Measurements from ENCODE around the gene LILRB5.
"Not testable (repeated sequence)": the region's sequence is repeated elsewhere in the genome, so short reads cannot be mapped to it uniquely, and the experiment has no call there.

Gene LILRB5

DNA sequence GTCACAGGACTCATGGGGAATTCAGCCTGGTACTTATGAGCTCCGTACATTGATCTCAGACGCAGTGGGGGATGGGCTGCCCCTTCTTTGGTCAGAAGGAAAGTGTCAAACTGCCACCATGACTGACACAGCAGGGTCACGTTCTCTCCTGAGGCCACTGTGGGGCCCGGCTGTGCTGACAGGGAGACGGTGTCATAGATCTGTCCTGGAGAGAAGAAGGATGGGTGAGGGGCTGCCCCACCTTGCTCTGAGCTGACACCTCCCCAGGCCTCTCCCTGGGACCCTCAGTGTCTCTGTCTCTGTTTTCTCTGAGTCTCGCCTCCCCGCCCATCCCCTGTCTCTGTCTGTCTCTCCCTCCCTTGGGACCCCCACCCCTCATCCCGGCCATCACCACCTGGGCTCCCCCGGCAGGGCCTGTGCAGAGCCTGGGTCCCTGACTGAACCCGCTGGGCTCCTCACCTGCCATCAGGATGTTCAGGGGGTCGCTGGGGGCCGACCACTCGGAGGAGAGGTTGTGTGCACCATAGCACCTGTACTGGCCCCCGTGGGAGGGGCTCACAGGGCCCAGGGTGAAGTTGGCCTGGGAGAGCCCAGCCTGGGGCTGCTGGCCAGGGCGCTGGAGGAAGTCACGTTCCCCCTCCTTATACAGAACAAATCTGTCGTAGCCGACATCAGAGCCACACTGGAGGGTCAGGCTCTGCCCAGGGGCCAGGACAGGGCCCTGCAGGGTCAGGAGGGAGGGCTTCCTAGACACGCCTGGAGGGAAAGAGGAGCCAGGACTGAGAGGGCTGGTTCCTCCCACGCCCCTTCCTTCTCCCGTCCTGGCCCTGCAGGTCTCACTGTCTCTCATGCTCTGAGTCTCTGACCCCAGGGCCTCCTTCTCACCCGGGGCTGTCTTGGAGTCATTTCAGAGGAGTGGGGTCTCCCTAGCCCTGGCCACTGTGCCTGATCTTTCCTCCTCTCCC, 16.4 kb downstream of the LILRB5 start:
- not testable (repeated sequence) for DNase-seq

DNA sequence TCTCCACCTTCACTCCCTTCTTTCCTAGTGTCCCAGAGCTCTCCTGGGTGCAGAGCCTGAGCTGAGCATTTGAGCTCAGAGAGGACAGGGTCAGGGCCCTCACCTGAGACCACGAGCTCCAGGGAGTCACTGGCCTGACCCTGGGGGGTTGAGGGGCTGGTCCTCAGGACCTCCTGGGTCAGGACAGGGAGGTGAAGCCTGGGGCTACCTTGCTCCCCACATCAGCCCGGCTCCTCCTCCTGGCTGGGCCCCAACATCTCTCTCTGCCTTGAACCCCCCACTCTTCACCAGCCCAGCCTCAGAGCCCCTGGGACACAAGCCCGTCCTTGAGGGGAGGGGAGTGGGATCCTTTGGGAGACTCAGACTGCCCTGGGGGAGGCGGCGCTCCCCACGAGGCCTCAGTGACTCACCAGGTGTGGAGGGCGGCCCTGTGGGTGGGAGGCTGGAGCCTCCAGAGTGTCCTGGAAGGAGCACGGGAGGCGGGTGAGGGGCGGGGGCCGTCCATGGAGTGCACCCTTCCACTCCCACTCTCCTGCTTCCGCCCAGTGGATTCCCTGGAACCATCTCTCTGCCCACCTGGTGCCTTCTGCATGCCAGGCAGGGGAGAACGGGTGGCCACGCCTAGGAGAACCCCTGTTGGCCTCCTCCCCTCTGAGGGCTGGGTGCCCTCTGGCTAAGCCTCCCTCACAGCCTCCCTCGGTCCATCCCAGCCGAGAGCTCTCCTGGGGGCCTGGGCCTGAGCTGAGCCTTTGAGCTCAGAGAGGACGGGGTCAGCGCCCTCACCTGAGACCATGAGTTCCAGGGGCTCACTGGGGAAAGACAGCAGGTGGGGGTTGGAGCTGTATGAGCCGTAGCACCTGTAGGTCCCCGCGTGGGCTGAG, 17.3 kb downstream of the LILRB5 start:
- DNase-seq = not testable (repeated sequence)

DNA sequence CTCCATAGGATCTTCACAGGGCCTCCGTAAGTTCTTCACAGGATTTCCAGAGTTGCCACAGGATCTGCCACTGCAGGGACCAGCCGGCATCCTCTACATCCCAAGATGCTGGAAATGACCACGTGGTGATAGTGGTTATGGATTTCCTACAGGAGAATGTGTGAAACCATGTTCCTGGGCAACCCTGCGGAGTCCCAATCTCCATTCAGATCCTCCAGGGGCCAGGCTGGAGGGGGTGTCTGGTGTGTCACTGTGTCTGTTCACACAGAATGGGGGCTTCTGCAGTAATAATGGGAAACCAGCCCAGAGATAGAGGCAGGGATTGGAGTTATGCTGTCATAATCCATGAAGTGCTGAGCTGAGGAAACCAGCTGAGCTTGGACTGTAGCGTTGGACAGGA, 23.1 kb downstream of the LILRB5 start:
- DNase-seq = no peak

DNA sequence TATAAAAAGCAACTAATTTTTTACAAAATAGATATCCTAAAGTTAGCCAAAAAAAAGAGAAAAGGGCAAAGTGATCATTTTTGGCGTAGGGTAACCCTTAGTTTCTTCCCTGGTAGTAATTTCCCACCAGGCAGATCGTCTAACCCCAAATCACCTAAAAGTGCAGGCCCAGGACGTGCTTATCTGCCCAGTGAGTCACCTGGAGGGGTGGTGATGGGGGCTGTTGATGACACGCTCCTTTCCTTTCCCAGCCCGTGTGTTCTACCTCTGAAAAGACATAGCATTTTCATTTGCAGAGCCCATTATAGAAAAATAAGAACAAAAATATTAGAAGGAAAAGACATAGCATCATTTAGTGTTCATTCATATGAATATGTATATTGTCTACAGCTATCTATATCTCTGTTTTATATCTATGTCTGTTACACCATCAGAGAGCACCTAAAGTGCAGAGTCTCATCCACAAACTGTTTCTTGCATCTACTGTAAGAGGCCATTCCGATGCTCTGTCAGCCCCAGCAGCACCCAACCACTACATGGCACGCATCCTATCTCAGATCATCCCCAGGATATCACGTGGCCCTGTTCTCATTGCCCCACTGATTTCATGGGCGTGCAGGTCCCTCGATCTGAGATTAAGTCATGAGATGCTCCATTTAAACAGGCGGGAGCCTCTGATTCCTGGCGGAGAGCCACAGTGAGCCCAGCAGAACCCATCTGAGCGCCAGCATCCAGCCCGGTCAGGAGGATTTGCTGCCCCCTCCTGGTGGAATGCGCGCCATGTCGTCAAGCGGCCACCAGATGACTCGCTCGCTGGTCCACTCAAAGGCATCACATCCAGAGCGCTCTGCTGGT, 25.8 kb downstream of the LILRB5 start:
- DNase-seq = peak; percentile 96

DNA sequence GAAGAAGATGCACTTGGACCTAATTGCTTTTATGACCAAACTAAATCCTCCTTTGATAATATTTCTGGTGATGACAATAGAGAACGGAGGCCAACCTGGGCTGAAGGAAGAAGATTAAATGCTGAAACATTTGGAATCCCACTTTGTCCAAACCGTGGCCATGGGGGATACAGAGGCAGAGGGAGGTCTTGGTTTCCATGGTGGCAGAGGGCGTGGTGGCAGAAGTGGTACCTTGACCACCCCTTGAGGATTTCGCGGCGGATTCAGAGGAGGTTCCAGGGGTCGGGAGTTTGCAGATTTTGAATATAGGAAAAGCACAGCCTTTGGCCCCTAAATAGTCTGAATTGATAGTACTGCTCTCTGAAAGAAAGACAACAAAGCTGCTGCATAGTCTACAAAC, 27.0 kb downstream of the LILRB5 start:
- DNase-seq = no peak

DNA sequence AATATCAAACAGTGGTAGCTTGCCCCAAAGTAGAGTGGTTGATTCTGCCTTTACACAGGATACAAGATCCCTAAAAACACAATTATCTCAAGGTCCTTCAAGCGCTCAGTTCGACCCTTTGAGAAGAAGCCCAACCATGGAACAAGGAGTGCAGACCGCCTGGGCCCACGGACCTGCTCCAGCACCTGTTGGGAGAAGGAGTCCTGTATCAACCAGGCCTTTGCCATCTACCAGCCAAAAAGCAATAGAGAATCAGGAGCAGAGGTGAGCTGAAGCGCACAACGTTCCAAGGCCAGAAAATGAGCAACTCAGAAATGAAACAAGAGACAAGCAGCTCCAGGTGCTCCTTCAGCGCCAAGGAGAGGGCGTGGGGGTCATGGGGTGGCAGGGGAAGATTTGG, 27.9 kb downstream of the LILRB5 start:
- no peak for DNase-seq

DNA sequence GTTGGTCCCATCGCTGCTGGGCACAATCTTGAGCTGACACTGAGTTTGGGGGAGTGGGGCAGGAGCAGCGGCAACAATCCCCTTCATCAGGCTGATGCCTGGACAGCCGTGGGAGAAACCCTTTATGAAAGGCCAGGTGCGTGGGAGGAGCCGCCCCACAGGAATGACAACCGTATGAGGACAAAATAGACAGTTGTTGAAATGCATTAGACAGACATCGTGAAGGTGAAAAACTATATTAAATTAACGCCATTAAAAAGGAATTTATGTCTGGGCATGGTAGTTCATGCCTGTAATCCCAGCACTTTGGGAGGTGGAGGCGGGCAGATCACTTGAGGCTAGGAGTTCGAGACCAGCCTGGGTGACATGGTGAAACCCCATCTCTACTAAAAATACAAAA, 32.5 kb downstream of the LILRB5 start:
- not testable (repeated sequence) for DNase-seq

DNA sequence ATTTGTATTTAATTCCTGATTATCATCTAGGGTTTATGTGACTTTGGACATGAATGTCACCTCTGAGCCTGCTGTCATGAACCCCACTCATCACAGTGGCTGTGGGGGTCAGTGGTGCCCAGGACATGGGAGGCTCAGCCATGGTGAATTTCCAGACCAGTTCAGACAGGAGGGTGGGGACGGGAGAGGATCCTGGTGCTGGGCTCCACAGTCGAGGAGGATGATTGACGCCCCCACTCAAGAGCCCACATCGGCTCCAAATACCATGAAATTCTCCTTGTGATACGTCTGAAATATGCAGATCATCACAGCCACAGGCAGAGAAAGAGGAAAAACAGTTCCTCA, 33.2 kb downstream of the LILRB5 start:
- DNase-seq = not testable (repeated sequence)

DNA sequence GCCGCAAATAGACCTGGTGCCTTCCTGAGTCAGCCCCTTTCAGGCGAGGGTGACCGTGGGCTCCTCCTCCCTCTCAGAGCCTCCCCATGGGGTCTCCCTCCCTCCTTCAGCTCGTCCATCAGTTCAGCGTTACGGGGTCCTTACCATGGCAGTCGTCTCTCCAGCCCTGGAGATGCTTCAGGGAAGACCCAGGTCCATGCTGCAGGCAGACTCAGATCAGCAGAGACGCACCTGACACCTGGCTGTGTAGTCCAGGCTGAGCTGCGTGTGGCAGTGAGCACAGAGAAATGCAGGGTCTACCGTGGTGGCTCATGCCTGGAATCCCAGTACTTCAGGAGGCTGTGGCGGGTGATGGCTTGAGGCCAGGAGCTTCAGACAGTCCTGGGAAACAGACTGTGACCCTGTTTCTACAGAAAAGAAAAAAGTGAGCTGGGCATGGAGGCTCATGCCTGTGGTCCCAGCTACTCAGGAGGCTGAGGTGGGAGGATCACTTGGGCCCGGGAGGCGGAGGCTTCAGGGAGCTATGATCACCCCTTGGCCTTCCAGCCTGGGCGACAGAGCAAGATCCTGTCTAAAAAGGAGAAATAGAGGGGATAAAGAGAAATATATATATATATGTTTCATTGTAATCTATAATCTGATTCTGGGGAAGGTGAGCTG, 33.7 kb downstream of the LILRB5 start:
- not testable (repeated sequence) for DNase-seq

DNA sequence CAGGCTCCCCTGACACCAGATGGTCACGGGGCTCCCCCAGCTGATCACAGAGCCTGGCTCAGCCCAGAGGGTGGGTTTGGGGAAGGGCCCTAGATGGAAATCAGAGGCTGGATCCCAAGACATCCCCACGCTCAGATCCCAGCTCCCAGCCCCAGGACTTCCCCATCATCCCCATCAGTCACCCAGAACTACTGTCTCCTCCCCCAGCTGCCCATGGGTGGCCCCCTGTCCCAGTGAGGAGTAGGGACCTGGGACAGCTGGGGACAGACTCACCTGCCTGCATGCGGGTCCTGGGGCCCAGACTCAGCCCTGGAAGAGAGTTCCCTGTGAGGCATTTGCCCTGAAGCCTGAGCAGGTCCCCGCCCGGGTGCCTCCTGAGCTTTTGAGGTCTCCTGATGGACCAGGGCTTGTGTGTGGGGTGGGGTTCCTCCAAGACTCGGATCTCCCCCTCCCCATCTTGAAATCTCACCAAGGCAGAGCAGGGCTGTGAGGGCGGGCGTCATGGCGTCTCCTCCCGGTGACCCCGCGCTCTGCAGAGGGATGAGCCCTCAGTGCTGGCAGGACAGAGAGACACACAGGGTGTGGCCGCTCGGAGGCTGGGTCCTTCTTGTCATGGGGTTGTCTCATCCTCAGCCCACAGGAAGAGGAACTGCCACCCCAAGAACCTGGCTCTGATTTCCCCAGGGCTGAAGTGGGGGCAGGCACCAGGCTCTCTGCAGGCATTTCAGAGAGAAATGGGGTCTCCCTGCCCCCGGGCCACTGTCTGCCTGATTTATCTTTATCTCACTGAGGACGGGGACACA, 34.4 kb downstream of the LILRB5 start, which contains the start of gene LILRB3:
Gene LILRB3, minus strand, starts transcription at position 534 of the 803 bp plus-strand sequence. Its CDS starts 31 bp downstream, at position 503.
- DNase-seq = not testable (repeated sequence)

DNA sequence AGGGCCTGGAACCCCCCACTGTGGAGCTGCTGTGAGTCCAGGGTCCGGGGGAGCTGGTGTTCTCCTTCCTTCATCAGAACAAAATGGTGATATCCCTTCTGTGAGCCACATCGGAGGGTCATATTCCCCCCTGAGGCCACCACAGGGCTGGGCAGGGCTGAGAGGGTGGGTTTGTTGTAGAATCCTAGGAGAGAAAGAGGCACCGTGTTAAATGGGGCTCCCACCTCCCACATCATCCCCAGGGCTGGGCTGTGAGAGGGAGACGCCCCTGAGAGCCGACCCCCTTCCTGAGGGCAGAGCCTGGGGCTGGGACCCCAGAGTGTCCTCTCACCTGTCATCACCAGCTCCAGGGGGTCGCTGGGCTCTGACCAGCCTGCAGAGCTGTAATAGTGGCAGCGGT, 35.1 kb downstream of the LILRB5 start:
- not testable (repeated sequence) for DNase-seq

DNA sequence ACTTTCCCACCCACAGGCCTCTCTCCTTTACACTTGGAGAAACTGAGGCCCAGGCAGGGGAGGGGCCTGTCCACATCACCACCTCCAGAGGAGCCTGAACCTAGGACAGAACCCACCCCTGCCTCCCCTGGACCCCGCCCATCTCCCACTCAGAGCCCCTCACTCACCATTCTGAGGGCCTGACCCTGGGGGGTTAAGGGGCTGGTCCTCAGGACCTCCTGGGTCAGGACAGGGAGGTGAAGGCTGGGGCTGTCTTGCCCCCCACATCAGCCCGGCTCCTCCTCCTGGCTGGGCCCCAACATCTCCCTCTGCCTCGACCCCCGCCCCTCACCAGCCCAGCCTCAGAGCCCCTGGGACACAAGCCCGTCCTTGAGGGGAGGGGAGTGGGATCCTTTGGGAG, 37.4 kb downstream of the LILRB5 start:
- not testable (repeated sequence) for DNase-seq

DNA sequence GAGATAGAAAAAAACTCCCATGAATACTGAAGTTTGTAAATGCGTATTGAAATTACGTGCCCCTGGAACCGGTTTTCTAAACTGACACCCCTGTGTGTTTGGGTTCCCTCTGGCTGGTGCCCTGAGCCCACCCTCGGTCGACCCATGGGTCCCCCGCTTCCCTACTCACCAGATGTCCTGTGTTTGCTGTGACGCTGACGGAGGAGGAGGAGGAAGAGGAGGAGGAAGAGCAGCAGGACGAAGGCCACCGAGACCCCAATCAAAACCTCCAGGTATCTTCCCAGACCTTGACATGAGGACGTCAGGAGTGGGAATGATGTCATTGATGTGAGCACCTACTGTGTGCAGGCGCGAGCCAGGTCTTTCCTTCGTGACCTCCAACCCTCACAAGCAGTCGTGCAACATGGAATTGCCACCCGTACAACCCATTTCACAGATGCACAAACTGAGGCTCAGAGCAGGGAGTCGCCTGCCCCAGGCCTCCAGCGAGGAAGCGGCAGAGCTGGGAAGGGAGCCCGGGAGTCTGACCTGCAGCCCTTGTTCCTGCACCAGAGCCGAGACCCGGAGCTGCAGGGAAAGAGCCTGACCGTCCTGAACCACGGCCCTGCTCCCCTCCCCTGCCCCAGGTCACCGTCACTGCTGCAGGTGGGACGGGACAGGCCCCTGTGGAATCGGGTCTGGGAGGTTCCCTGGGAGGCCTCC, 38.0 kb downstream of the LILRB5 start:
- no peak for DNase-seq

DNA sequence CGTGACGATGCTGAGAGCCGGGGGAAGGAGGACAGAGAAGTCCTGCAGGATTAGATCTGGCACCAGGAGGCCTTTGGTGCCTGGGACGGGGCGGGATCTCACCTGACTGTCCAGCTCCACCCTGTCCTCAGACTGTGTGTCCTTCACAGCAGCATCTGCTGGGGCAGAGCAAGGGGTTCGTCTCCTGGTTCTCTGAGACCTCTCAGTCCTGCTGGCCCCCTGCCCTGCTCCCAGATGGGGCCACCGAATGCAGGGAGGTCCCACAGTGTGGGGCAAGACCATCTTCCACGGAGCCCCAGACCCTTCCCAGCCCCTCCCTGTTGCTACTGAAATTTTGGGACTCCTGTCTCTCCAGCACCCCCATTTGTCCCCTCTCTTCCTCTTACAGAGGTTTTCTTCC, 38.8 kb downstream of the LILRB5 start:
- no peak for DNase-seq

DNA sequence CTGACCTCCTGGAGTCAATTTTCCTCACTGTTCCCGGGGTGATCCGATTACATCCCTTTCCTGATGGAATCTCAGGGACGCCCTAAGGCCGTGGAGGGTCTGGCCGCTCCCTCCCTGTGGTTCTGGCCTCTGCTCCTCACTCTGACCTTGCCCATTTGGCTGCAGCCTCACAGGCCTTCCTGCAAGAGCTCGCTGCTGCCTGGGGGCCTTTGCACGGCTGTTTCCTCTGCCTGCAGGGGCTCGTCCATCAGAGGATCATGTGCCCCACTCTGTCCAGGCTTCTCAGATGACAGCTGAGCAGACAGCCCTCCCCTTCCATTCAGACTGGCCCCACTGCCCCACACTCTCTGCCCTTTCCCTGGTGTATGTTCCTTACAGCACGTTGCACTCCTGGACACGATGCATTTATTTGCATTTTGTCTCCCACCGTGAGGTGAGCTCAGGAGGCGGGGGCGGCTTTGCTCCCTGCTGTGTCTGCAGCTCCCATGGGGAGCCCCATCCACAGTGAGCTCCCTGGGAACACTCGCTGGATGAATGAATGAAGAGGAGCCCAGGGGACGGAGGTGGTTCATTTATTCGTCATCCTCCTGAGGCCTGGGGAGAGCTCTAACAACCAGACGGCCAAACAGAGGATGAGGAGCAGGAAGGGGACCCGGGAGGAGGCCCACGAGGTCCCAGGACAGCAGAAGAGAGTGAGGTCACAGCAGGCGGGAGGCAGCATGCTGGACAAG, 39.4 kb downstream of the LILRB5 start:
- not testable (repeated sequence) for DNase-seq

DNA sequence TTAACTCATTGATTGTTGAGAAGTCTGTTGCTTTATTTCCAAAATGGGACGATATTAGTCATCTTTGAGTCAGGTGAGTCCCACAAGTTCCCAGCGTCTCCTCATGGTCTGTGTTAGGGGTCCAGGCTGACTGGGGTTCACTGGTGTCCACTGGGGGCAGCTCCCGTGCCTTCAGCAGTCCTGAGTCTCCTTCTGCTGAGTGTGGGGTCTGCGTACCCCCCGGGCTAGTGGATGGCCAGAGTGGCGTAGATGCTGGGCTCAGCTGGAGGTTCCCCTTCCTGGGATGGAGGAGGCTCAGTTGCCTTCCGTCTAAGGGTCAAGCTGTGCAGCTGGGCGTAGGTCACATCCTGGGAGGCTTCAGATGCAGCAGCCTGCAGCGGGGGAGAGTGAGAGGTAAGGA, 40.2 kb downstream of the LILRB5 start:
- no peak for DNase-seq

DNA sequence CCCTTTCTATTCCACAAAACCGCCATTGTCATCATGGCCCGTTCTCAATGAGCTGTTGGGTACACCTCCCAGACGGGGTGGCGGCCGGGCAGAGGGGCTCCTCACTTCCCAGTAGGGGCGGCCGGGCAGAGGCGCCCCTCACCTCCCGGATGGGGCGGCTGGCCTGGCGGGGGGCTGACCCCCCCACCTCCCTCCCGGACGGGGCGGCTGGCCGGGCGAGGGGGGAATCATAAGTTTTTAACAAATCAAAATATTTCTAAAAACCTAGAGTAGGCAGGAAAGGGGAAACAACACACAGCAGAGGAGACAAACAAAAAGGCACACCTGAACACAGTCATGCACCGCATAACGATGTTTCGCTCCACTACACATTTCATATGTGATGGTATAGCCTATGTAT, 42.3 kb downstream of the LILRB5 start:
- not testable (repeated sequence) for DNase-seq

DNA sequence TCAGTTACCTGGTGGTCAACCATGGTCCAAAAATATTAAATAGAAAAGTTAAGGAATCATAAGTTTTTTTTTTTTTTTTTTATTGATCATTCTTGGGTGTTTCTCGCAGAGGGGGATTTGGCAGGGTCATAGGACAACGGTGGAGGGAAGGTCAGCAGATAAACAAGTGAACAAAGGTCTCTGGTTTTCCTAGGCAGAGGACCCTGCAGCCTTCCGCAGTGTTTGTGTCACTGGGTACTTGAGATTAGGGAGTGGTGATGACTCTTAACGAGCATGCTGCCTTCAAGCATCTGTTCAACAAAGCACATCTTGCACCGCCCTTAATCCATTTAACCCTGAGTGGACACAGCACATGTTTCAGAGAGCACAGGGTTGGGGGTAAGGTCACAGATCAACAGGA, 42.9 kb downstream of the LILRB5 start:
- not testable (repeated sequence) for DNase-seq

DNA sequence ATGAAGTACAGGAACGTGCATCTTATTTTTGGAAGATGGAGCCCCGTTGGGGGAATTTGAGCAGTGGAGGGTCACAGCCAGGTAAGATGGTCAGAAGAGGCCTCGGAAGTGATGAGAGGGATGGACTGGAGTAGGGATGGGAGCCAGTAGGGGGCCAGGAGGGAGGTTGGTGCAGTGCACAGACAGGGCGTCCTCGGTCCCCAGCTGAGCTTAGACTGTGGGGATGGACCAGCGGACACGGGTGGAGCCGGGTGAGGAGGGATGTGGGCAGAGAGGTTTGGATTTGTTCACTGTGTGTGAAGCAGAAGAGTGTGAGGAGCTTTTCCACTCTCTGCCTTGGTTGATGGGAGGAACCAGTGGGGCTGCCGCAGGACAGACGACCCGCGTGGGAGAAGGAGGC, 45.8 kb downstream of the LILRB5 start:
- no peak for DNase-seq
